Epithelial cell of prostate (primary cell): ENCODE results near the gene MARK2.
"Not testable (repeated sequence)": the region's sequence is repeated elsewhere in the genome, so short reads cannot be mapped to it uniquely, and the experiment has no call there.

Experiments used
- DNase-seq: peaks from one replicate; pipeline ENCODE4 v3.0.0-alpha.2; 2011; ENCODE audit warnings: low read depth, low spot score
- H3K27ac ChIP-seq: fragments of 450-650 bp; 2 replicates; pipeline ENCODE4 v1.5.1; 2017; ENCODE audit warnings: mild to moderate bottlenecking

The MARK2 gene

GRCh38 chr11:63838678-63839507, at the start of gene MARK2:
Gene MARK2, plus strand, starts transcription at chr11:63839110. Its CDS starts 397 bp downstream, at chr11:63839507.
- peak within 1 kb of the TSS; percentile 80 for H3K27ac ChIP-seq
- DNase-seq = peak; percentile 80

- DNase-seq = no peak
- no peak overlapping the region for H3K27ac ChIP-seq
These were observed 47.3 kb upstream of the MARK2 start for GRCh38 chr11:63791495-63792167.

GRCh38 chr11:63793161-63793560, 45.7 kb upstream of the MARK2 start:
- H3K27ac ChIP-seq = no peak overlapping the region
- no peak for DNase-seq

DNA sequence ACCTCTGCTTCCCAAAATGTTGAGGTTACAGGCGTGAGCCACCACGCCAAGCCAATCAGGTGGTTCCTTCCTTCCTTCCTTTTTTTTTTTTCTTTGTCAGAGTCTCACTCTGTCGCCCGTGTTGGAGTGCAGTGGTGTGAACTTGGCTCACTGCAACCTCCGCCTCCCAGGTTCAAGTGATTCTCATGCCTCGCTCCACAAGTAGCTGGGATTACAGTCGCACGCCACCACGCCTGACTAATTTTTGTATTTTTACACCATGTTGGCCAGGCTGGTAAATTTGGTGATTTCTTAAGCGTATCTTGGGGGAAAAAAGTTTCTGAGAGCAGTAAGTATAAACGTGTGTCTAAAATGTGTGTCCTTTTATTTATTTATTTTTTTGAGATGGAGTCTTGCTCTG, 43.8 kb upstream of the MARK2 start:
- no peak for DNase-seq
- H3K27ac ChIP-seq = no peak overlapping the region

DNA sequence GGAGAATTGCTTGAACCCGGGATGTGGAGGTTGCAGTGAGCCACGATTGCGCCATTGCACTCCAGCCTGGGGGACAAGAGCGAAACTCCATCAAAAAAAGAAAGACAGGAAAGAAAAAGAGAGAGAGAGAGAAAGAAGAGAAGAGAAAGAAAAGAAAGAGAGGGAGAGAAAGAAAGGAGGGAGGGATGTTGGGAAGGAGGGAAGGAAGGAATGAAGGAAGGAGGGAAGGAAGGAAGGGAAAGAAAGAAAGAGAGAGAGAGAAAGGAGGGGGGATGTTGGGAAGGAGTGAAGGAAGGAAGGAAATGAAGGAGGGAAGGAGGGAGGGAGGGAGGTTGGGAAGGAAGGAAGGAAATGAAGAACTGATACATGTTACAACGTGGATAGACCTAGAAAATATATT, 38.0 kb upstream of the MARK2 start:
- no peak overlapping the region for H3K27ac ChIP-seq
- DNase-seq = no peak

GRCh38 chr11:63802637-63803414, 36.1 kb upstream of the MARK2 start:
- peak overlapping the region; percentile 57 for H3K27ac ChIP-seq
- peak; percentile 63 for DNase-seq

DNA sequence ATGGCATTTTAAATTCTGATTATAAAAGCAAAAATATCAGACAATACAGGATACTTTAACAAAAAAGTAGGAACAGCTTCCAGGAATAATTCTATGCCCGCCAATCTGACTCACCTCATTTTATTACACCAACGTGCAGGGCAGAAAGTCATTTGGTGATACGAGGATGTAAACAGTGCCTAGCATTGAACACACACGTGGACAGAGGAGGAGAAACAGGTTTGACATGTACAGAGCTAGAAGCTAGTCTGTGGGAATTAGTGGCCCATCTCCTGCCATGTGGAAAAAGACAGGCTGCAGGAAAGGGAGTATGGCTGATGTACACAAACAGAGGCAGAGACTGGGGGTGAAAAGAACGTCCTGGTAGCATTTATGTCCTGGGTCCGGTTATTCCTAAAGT, 34.7 kb upstream of the MARK2 start:
- DNase-seq = peak; percentile 88
- peak overlapping the region; percentile 57 for H3K27ac ChIP-seq

- no peak overlapping the region for H3K27ac ChIP-seq
- no peak for DNase-seq
These were observed 33.0 kb upstream of the MARK2 start for GRCh38 chr11:63805844-63806415.

DNA sequence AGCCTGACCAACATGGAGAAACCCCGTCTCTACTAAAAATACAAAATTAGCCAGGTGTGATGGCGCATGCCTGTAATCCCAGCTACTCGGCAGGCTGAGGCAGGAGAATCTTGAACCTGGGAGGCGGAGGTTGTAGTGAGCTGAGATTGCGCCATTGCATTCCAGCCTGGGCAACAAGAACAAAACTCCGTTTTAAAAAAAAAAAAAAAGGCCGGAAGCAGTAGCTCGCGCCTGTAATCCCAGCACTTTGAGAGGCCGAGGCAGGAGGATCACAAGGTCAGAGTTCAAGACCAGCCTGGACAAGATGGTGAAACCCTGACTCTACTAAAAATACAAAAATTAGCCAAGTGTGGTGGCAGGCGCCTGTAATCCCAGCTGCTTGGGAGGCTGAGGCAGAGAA, 28.5 kb upstream of the MARK2 start:
- DNase-seq, H3K27ac ChIP-seq: not testable (repeated sequence)

- no peak overlapping the region for H3K27ac ChIP-seq
- no peak for DNase-seq
These were observed 27.4 kb upstream of the MARK2 start for GRCh38 chr11:63811522-63811921.

DNA sequence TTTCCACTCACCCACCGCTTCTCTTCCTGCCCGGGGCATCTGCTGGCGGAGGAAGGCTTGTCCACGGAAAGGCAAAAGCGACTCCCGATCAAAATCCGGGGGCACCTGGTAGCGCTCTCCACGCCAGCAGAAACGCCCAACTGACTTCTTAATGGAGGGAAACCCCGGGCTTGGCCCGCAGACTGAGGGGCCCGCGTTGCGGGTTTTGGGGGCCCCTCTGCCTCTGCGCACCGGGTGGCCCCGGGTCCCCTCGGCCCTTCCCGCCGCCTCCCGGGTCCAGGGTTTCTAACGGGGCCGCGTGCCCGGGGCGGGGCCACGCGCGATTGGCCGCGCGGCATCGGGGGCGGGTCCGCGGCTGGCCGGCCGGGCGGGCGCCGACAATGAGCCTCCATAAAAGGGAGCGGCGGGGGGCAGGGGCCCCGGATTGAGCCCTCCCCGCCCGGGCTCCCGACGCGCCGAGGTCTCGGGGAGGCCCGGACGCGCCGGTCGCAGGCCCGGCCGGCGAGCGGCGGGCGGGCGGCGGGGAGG, 25.8 kb upstream of the MARK2 start, which contains the start of gene SPINDOC:
Gene SPINDOC (plus strand): TSS at position 422 of the 528 bp plus-strand sequence. CDS start 231 bp downstream, outside the sequence.
- H3K27ac ChIP-seq = peak within 1 kb of the TSS; percentile 6
- no peak for DNase-seq

- DNase-seq = no peak
- H3K27ac ChIP-seq = peak overlapping the region; percentile 6
These were observed 25.1 kb upstream of the MARK2 start for GRCh38 chr11:63813563-63814382.

- DNase-seq = no peak
- H3K27ac ChIP-seq = no peak overlapping the region
These were observed 24.6 kb upstream of the MARK2 start for GRCh38 chr11:63814383-63814736.

GRCh38 chr11:63816166-63816565, 22.7 kb upstream of the MARK2 start:
- no peak for DNase-seq
- H3K27ac ChIP-seq = no peak overlapping the region

DNA sequence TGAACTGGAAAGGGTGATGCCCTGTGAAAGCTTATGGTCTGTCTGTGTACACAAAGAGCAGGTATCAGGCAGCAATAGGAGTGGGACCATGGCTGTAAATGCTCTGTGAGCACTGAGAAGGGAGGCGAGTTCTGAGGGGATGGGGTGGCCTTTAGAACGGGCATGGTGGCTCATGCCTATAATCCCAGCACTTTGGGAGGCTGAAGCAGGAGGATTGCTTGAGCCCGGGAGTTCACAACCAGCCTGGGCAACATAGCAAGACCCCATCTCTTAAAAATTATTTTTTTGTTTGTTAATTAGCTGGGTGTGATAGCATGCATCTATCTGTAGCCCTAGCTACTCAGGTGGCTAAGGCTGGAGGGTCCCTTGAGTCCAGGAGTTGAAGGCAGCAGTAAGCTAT, 22.2 kb upstream of the MARK2 start:
- no peak for DNase-seq
- no peak overlapping the region for H3K27ac ChIP-seq

DNA sequence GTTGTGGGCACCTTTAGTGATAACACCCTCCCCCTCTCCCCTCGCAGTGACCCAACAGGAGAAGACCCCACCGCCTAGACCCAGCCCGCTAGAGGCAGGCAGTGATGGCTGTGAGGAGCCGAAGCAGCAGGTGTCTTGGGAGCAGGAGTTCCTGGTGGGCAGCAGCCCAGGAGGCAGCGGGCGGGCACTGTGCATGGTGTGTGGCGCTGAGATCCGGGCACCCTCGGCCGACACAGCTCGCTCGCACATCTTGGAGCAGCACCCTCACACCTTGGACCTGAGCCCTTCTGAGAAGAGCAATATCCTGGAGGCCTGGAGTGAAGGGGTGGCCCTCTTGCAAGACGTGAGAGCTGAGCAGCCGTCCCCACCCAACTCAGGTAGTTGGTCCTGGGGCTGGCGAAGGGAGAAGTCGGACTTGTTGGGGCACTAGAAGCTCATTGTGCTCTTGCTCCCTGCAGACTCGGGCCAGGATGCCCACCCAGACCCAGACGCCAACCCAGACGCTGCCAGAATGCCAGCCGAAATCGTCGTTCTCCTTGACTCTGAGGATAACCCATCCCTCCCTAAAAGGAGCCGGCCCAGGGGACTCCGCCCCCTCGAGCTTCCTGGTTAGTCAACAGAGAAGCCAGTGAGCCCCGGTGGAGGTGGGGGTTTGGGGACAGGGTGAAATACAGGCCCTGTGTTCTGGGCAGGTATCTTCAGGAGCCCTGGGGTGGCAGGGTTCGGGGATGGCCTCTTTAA, 21.0 kb upstream of the MARK2 start:
- no peak for DNase-seq
- H3K27ac ChIP-seq = no peak overlapping the region

DNA sequence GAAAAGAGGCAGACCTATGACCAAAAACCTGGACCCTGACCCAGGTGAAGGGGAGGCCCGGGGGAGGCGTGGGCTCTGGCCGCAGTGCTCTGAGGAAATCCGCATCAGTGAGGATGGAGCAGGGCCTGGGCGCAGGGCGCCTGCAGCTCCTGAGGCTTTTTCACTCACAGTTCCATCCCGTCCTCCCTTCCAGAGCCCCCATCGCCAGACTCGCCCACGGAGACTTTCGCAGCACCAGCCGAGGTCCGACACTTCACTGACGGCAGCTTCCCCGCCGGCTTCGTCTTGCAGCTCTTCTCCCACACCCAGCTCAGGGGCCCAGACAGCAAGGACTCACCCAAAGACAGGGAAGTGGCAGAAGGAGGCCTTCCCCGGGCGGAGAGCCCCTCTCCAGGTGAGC, 20.3 kb upstream of the MARK2 start:
- no peak for DNase-seq
- no peak overlapping the region for H3K27ac ChIP-seq

DNA sequence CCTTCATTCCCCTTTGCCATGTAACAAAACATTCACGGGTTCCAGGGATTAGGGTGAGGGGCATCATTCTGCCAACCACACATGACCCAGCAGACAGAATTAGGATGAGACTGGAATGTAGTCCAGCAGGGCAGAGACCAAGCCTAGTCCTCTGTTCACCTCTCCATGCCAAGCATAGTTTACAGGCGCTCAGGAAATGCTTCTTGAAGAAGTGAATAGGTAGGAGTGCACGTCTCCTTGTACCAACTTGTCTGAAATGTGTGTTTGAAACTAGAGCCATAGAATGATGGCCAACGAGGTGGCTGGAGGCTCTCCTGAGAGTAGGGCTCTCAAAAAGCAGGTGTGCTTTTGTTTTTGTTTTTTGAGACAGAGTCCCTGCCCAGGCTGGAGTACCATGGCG, 17.5 kb upstream of the MARK2 start:
- H3K27ac ChIP-seq = peak overlapping the region; percentile 40
- peak; percentile 20 for DNase-seq
